Hepatocyte (in vitro differentiated cells): ENCODE results near the gene PRCD.

Experiments used
- CTCF ChIP-seq: fragments of 200-600 bp; sonication (generic); IDR thresholded peaks from 2 replicates; pipeline ENCODE4 v1.5.1; 2016; ENCODE audit warnings: antibody characterized with exemption, mild to moderate bottlenecking; ENCODE audit not compliant: poor library complexity
- EZH2 ChIP-seq: fragments of 200-600 bp; sonication (generic); IDR thresholded peaks from 2 replicates; pipeline ENCODE4 v1.6.1; 2016; ENCODE audit warnings: antibody characterized with exemption, mild to moderate bottlenecking, borderline replicate concordance

- TF ChIP-seq EZH2 = peak; percentile 82
- peak; percentile 42 for TF ChIP-seq CTCF
Measured at GRCh38 chr17:76585649-76586593, 46.1 kb downstream of the PRCD start, which contains the start of gene ST6GALNAC2.
